OCI-LY1 (cell line): ENCODE measurements around the gene TNS1.

Source experiments
- EZH2 ChIP-seq: fragments of 200-600 bp; sonication (generic), shearing (Covaris generic); IDR thresholded peaks from 2 replicates; pipeline ENCODE4 v1.8.0; 2017; ENCODE audit warnings: borderline replicate concordance, mixed run types, mild to moderate bottlenecking, antibody characterized with exemption, low read length, moderate library complexity, mixed read lengths
- TF ChIP-seq, protein P1 (sequence below): fragments of 200-600 bp; sonication (generic), shearing (Covaris generic); IDR thresholded peaks from 2 replicates; pipeline ENCODE4 v1.5.1; 2017; ENCODE audit warnings: mild to moderate bottlenecking, antibody characterized with exemption, low read length, moderate library complexity, mixed read lengths

DNA sequence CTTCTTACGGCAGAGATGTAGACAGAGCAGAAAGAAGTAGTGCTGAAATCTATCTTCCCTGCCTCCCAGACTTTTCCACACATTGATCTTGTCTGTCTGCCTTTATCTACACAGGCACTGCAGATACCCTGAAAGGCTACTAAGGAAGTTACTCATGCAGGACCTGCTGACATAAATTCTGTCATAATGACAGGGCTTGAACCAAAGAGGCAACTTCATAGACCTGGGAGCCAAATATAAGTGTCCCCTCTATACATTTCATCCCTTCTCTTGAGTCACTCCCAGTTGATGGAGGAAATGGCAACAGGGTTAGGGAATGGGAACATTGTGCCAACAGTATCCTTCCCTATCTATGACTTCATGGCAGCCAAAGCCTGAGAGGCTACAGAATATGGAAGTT, 157.5 kb downstream of the TNS1 start:
- TF ChIP-seq, protein P1, sequence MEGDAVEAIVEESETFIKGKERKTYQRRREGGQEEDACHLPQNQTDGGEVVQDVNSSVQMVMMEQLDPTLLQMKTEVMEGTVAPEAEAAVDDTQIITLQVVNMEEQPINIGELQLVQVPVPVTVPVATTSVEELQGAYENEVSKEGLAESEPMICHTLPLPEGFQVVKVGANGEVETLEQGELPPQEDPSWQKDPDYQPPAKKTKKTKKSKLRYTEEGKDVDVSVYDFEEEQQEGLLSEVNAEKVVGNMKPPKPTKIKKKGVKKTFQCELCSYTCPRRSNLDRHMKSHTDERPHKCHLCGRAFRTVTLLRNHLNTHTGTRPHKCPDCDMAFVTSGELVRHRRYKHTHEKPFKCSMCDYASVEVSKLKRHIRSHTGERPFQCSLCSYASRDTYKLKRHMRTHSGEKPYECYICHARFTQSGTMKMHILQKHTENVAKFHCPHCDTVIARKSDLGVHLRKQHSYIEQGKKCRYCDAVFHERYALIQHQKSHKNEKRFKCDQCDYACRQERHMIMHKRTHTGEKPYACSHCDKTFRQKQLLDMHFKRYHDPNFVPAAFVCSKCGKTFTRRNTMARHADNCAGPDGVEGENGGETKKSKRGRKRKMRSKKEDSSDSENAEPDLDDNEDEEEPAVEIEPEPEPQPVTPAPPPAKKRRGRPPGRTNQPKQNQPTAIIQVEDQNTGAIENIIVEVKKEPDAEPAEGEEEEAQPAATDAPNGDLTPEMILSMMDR, result no peak
- TF ChIP-seq EZH2, result no peak
